ENCODE measurements around the gene CUBN. TPM values are rescaled to one million over a fixed set of nuclear protein-coding genes. Genes with fewer than 3 reads are reported as not detected.

Gene CUBN
- total RNA-seq, 4 donors from 2014 or later, result 0.27 to 3.6 (median 0.96) TPM

DNA sequence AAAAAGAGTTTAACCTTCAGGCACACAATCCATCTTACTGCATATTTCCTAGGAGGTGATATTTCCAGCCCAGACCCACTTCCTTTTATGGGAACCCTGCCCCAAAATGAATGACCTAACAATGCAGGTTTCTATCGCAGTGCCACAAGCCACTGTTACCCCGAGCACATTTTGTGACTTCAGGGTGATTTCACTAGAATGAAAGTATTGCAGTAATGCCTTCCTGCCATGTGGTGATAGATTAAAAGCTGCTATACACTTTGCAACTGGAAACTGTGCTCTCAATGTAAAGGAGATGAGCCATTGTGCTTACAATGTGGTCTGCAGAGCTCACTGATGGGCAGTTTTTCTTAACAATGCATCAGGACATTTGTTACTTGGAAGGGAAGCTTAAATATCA lies 221.9 kb downstream of the CUBN start:
- Histone ChIP-seq H3K27me3 (no peaks in the 10 kb centered on the region), H3K36me3 (no peaks in the 10 kb centered on the region), H3K27ac (no peak overlapping the region), H3K4me1 (no peaks in the 10 kb centered on the region), H3K4me3 (no peak overlapping the region), H3K9me3 (no peaks in the 10 kb centered on the region)
- DNase-seq, result no peak
- TF ChIP-seq, protein P1, sequence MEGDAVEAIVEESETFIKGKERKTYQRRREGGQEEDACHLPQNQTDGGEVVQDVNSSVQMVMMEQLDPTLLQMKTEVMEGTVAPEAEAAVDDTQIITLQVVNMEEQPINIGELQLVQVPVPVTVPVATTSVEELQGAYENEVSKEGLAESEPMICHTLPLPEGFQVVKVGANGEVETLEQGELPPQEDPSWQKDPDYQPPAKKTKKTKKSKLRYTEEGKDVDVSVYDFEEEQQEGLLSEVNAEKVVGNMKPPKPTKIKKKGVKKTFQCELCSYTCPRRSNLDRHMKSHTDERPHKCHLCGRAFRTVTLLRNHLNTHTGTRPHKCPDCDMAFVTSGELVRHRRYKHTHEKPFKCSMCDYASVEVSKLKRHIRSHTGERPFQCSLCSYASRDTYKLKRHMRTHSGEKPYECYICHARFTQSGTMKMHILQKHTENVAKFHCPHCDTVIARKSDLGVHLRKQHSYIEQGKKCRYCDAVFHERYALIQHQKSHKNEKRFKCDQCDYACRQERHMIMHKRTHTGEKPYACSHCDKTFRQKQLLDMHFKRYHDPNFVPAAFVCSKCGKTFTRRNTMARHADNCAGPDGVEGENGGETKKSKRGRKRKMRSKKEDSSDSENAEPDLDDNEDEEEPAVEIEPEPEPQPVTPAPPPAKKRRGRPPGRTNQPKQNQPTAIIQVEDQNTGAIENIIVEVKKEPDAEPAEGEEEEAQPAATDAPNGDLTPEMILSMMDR (IDR thresholded peaks at IDR 0.05 in 4 of 5, conservative IDR thresholded peaks at IDR 0.05 in 1 of 5), result no peak
- no peak for TF ChIP-seq POLR2A (IDR thresholded peaks at IDR 0.05)
- intact Hi-C loops (cut with DNase I; ENCODE audit: low total_unique reads), result no loop called here
- ATAC-seq, result no peak
- in situ Hi-C loops (cut with MboI; ENCODE audit: low sequenced_read_pairs in 4 of 4), result no loop called here

DNA sequence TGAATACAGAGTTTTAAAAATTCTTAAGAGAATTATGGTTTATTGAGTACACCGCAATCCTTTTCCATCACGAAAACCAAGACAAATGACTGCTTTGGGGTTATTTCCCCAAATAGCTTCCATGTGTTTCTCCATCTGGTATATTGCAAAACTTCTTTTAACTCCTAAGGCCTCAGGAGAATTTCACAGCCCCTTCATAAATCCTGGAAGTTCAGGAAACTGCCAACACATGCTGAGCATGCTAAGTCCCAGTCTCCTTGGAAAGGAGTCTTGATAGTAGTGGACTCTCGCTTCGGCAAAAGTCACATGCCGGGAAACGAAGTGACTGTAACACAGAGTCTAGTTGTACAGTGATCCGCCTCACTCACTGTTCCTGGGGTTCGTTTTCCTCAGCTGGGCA lies 224.3 kb downstream of the CUBN start:
- in situ Hi-C loops (cut with MboI; ENCODE audit: low sequenced_read_pairs in 4 of 4), result no loop called here

DNA sequence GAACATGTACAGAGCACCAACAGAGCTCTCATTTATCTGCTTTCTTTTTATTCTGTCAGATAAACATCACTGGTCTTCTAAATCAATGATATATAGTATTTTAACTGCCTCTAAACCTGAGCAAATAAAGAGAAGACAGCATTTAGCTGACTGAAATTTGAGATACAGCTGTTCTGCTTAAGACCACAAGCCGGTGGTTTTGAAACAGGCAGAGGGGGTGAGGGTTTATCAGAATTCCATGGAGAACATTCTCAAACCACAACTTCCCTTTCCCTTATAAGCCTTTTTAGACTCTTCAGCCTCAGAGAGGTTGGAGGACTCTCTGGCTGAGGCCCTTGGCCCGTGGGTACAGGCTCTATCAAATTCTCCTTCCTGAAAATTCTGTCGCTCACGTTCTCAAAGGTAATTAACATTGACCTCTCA lies 225.0 kb downstream of the CUBN start:
- H3K36me3 ChIP-seq, result no peaks in the 10 kb centered on the region
- H3K4me3 ChIP-seq, result no peak overlapping the region
- intact Hi-C loops (cut with DNase I; ENCODE audit: low total_unique reads), result no loop called here
- no peak for DNase-seq
- peak in 1 of 2 donors; percentile 18 for ATAC-seq
- H3K27me3 ChIP-seq, result no peaks in the 10 kb centered on the region
- TF ChIP-seq, protein P1 (IDR thresholded peaks at IDR 0.05 in 4 of 5, conservative IDR thresholded peaks at IDR 0.05 in 1 of 5), result no peak
- TF ChIP-seq POLR2A (IDR thresholded peaks at IDR 0.05), result no peak
- H3K4me1 ChIP-seq, result no peaks in the 10 kb centered on the region
- H3K9me3 ChIP-seq, result no peaks in the 10 kb centered on the region
- peak overlapping the region in 3 of 4 donors; percentile 7 to 29 (median 11) for H3K27ac ChIP-seq
- in situ Hi-C loops (cut with MboI; ENCODE audit: low sequenced_read_pairs in 4 of 4), result no loop called here

More for the DNA sequence above, 224.3 kb downstream of the CUBN start:
- no peaks in the 10 kb centered on the region for H3K9me3 ChIP-seq
- H3K27me3 ChIP-seq, result no peaks in the 10 kb centered on the region
- DNase-seq, result peak in 1 of 2 donors; percentile 30
- TF ChIP-seq POLR2A (IDR thresholded peaks at IDR 0.05), result no peak
- TF ChIP-seq, protein P1 (IDR thresholded peaks at IDR 0.05 in 4 of 5, conservative IDR thresholded peaks at IDR 0.05 in 1 of 5), result no peak
- H3K27ac ChIP-seq, result peak overlapping the region in 1 of 4 donors; percentile 29
- intact Hi-C loops (cut with DNase I; ENCODE audit: low total_unique reads), result no loop called here
- H3K36me3 ChIP-seq, result no peaks in the 10 kb centered on the region
- ATAC-seq, result peak; percentile 73 to 83
- H3K4me3 ChIP-seq, result no peak overlapping the region
- no peaks in the 10 kb centered on the region for H3K4me1 ChIP-seq

DNA sequence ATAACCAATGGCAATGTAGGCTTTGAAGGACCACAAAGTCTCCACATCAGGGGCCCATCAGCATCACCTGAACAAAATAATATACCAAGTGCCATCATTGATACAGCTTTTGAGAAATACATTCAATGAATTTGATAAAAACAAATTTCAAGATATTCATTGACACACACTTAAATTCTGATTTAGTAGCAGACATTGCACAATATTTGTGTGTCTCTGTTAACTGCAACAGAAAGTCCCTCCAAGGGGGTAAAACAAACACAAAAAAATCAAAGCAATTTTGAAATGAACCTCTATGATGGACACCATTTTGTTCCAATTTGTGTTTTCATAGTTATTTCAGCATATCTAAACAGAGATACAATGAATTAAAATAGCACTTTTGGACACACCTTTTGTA lies 225.6 kb downstream of the CUBN start:
- DNase-seq, result no peak
- no peak for TF ChIP-seq POLR2A (IDR thresholded peaks at IDR 0.05)
- TF ChIP-seq, protein P1 (IDR thresholded peaks at IDR 0.05 in 4 of 5, conservative IDR thresholded peaks at IDR 0.05 in 1 of 5), result no peak
- H3K36me3 ChIP-seq, result no peaks in the 10 kb centered on the region
- H3K9me3 ChIP-seq, result no peaks in the 10 kb centered on the region
- intact Hi-C loops (cut with DNase I; ENCODE audit: low total_unique reads) (no loop called here), in situ Hi-C loops (cut with MboI; ENCODE audit: low sequenced_read_pairs in 4 of 4) (no loop called here)
- no peaks in the 10 kb centered on the region for H3K4me1 ChIP-seq
- H3K4me3 ChIP-seq, result no peak overlapping the region
- no peak overlapping the region for H3K27ac ChIP-seq
- H3K27me3 ChIP-seq, result no peaks in the 10 kb centered on the region
- ATAC-seq, result no peak

DNA sequence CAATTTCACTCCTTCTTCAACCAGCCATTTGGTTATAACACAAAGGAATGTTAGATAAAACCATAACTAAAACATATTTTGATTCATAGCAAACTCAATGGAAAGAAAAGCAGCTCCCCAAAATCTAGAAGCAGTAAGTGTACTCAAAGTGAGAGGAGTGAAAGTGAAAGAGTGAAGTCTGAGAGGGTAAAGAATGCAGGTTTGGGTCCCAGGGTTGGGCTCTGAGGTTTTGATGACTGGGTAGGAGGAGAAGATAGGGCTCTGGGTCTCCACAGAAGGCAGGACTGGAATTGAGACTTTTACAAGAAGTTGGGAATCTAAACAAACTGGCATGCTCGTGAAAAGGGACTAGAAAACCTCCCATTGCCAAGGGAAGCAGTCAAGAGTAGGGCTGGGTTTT lies 227.0 kb downstream of the CUBN start:
- H3K4me3 ChIP-seq, result no peak overlapping the region
- in situ Hi-C loops (cut with MboI; ENCODE audit: low sequenced_read_pairs in 4 of 4) (no loop called here), intact Hi-C loops (cut with DNase I; ENCODE audit: low total_unique reads) (no loop called here)
- TF ChIP-seq, protein P1 (IDR thresholded peaks at IDR 0.05 in 4 of 5, conservative IDR thresholded peaks at IDR 0.05 in 1 of 5), result no peak
- no peak for TF ChIP-seq POLR2A (IDR thresholded peaks at IDR 0.05)
- ATAC-seq (no peak), DNase-seq (no peak)
- H3K4me1 ChIP-seq, result no peaks in the 10 kb centered on the region
- no peaks in the 10 kb centered on the region for H3K27me3 ChIP-seq
- H3K9me3 ChIP-seq, result no peaks in the 10 kb centered on the region
- no peaks in the 10 kb centered on the region for H3K36me3 ChIP-seq
- H3K27ac ChIP-seq, result no peak overlapping the region

Measured in gastrocnemius medialis (tissue), 4 donors.